KMS-11 (cell line): ENCODE measurements around the gene MAST4.

Experiments used
- H2AFZ ChIP-seq: fragments of 200-600 bp; sonication (generic); 2 replicates; pipeline ENCODE4 v1.6.1; 2016; ENCODE audit warnings: antibody characterized with exemption, mixed run types, low read depth
- H3K27ac ChIP-seq: fragments of 200-600 bp; sonication (generic); 2 replicates; pipeline ENCODE4 v1.6.1; 2016; ENCODE audit warnings: mild to moderate bottlenecking, mixed run types
- H3K27me3 ChIP-seq: fragments of 200-600 bp; sonication (generic); 2 replicates; pipeline ENCODE4 v1.6.1; 2017; ENCODE audit warnings: mild to moderate bottlenecking, low read depth, mixed run types, moderate library complexity; ENCODE audit not compliant: insufficient read depth
- H3K36me3 ChIP-seq: fragments of 200-600 bp; sonication (generic); 2 replicates; pipeline ENCODE4 v1.6.1; 2017; ENCODE audit warnings: mild to moderate bottlenecking, mixed run types; ENCODE audit not compliant: insufficient read depth
- H3K4me1 ChIP-seq: fragments of 200-600 bp; sonication (generic); 2 replicates; pipeline ENCODE4 v1.6.1; 2016; ENCODE audit warnings: mild to moderate bottlenecking, low read depth, mixed run types; ENCODE audit not compliant: poor library complexity, severe bottlenecking
- H3K4me2 ChIP-seq: fragments of 200-600 bp; sonication (generic); 2 replicates; pipeline ENCODE4 v1.7.0; 2016; ENCODE audit warnings: mild to moderate bottlenecking, mixed run types
- H3K4me3 ChIP-seq: fragments of 200-600 bp; sonication (generic); IDR thresholded peaks from 2 replicates; pipeline ENCODE4 v1.6.1; 2017; ENCODE audit warnings: low read depth, low read length, mixed read lengths; ENCODE audit not compliant: insufficient read depth
- H3K79me2 ChIP-seq: fragments of 200-600 bp; sonication (generic); 2 replicates; pipeline ENCODE4 v1.6.1; 2016; ENCODE audit warnings: low read depth, mixed run types; ENCODE audit not compliant: insufficient read depth
- H3K9ac ChIP-seq: fragments of 200-600 bp; sonication (generic); 2 replicates; pipeline ENCODE4 v1.6.1; 2016; ENCODE audit warnings: mild to moderate bottlenecking, mixed run types
- H4K20me1 ChIP-seq: fragments of 200-600 bp; sonication (generic); 2 replicates; pipeline ENCODE4 v1.6.1; 2016; ENCODE audit warnings: mild to moderate bottlenecking, mixed run types; ENCODE audit not compliant: insufficient read depth
- CTCF ChIP-seq: fragments of 200-600 bp; sonication (generic); conservative IDR thresholded peaks from 2 replicates; pipeline ENCODE4 v1.6.1; 2017; ENCODE audit warnings: low read depth, mild to moderate bottlenecking, antibody characterized with exemption, low read length, moderate library complexity, mixed read lengths

Gene MAST4

GRCh38 chr5:67164856-67165525 lies 568.8 kb downstream of the MAST4 start:
- no peak for TF ChIP-seq CTCF
- H3K36me3 ChIP-seq = no peaks in the 10 kb centered on the region
- H3K9ac ChIP-seq = no peak overlapping the region
- H3K4me3 ChIP-seq = no peak overlapping the region
- H3K4me1 ChIP-seq = no peaks in the 10 kb centered on the region
- H3K4me2 ChIP-seq = no peak overlapping the region
- no peak overlapping the region for H3K27ac ChIP-seq
- no peaks in the 10 kb centered on the region for H4K20me1 ChIP-seq
- H3K79me2 ChIP-seq = no peaks in the 10 kb centered on the region
- H2AFZ ChIP-seq = no peak overlapping the region
- H3K27me3 ChIP-seq = no peaks in the 10 kb centered on the region

DNA sequence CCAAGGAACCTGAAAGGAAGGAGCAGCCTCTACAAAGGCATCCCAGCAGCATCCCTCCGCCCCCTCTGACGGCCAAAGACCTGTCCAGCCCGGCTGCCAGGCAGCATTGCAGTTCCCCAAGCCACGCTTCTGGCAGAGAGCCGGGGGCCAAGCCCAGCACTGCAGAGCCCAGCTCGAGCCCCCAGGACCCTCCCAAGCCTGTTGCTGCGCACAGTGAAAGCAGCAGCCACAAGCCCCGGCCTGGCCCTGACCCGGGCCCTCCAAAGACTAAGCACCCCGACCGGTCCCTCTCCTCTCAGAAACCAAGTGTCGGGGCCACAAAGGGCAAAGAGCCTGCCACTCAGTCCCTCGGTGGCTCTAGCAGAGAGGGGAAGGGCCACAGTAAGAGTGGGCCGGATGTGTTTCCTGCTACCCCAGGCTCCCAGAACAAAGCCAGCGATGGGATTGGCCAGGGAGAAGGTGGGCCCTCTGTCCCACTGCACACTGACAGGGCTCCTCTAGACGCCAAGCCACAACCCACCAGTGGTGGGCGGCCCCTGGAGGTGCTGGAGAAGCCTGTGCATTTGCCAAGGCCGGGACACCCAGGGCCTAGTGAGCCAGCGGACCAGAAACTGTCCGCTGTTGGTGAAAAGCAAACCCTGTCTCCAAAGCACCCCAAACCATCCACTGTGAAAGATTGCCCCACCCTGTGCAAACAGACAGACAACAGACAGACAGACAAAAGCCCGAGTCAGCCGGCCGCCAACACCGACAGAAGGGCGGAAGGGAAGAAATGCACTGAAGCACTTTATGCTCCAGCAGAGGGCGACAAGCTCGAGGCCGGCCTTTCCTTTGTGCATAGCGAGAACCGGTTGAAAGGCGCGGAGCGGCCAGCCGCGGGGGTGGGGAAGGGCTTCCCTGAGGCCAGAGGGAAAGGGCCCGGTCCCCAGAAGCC lies 569.6 kb downstream of the MAST4 start:
- no peak overlapping the region for H3K9ac ChIP-seq
- no peak overlapping the region for H3K4me3 ChIP-seq
- no peaks in the 10 kb centered on the region for H3K79me2 ChIP-seq
- TF ChIP-seq CTCF = peak; percentile 52
- no peaks in the 10 kb centered on the region for H3K4me1 ChIP-seq
- H3K36me3 ChIP-seq = no peaks in the 10 kb centered on the region
- no peak overlapping the region for H3K4me2 ChIP-seq
- no peak overlapping the region for H3K27ac ChIP-seq
- peak overlapping the region; percentile 36; the same call in 1 of the 2 replicates for H2AFZ ChIP-seq
- no peaks in the 10 kb centered on the region for H4K20me1 ChIP-seq
- no peaks in the 10 kb centered on the region for H3K27me3 ChIP-seq

GRCh38 chr5:67166460-67167285 lies 570.5 kb downstream of the MAST4 start:
- H3K9ac ChIP-seq = no peak overlapping the region
- H2AFZ ChIP-seq = peak overlapping the region; percentile 36; the same call in 1 of the 2 replicates

More at GRCh38 chr5:67166460-67167285, 570.5 kb downstream of the MAST4 start:
- Histone ChIP-seq H3K36me3 (no peaks in the 10 kb centered on the region), H3K4me2 (no peak overlapping the region), H3K4me3 (no peak overlapping the region), H4K20me1 (no peaks in the 10 kb centered on the region), H3K27ac (no peak overlapping the region), H3K4me1 (no peaks in the 10 kb centered on the region), H3K27me3 (no peaks in the 10 kb centered on the region), H3K79me2 (no peaks in the 10 kb centered on the region)
- no peak; the same call in 1 of the 2 replicates for TF ChIP-seq CTCF
